ENCODE results near the gene CYSLTR1.
A peak's percentile ranks its signal among the peaks of the same experiment; 100 is the strongest.

The CYSLTR1 gene

DNA sequence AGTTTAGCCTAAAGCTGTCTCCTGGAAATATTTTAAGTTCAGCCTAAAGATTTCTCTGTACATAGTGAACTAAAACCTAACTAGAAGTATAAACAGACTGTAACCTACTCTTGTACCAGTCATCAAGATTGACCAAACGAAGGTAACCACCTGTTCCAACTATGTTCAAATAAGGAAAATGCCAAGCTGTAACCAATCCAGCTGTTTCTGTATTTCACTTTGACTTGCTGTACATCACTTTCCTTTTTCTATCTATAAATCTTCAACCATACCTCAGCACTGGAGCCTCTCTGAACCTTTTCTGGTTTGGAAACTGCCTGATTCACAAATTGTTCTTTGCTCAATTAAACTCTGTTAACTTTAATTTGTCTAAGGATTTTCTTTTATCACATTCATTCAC lies 3.1 kb upstream of the CYSLTR1 start:
- TF ChIP-seq, protein P1, sequence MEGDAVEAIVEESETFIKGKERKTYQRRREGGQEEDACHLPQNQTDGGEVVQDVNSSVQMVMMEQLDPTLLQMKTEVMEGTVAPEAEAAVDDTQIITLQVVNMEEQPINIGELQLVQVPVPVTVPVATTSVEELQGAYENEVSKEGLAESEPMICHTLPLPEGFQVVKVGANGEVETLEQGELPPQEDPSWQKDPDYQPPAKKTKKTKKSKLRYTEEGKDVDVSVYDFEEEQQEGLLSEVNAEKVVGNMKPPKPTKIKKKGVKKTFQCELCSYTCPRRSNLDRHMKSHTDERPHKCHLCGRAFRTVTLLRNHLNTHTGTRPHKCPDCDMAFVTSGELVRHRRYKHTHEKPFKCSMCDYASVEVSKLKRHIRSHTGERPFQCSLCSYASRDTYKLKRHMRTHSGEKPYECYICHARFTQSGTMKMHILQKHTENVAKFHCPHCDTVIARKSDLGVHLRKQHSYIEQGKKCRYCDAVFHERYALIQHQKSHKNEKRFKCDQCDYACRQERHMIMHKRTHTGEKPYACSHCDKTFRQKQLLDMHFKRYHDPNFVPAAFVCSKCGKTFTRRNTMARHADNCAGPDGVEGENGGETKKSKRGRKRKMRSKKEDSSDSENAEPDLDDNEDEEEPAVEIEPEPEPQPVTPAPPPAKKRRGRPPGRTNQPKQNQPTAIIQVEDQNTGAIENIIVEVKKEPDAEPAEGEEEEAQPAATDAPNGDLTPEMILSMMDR (conservative IDR thresholded peaks at IDR 0.05) = no peak
- no peak overlapping the region for H3K27ac ChIP-seq

DNA sequence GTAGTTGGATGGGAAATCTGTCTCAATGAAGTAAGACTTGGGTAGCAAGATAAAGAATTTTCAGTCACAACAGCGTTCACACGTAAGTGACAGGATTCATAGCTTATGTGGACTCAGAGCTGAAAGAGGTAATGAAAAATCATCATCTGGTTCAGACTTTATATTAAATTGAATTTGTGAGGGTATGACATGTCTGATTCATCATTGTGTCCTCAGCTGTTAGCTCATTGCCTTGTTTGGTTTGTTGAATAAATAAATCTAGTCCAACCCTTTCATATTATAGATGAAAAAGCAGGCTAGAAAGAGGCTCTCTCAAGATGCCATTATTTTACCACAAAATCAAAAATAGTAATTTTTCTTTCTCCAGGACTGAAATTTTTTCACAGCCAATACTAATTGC lies 2.7 kb upstream of the CYSLTR1 start:
- no peak overlapping the region for H3K27ac ChIP-seq
- TF ChIP-seq, protein P1 (conservative IDR thresholded peaks at IDR 0.05) = no peak

DNA sequence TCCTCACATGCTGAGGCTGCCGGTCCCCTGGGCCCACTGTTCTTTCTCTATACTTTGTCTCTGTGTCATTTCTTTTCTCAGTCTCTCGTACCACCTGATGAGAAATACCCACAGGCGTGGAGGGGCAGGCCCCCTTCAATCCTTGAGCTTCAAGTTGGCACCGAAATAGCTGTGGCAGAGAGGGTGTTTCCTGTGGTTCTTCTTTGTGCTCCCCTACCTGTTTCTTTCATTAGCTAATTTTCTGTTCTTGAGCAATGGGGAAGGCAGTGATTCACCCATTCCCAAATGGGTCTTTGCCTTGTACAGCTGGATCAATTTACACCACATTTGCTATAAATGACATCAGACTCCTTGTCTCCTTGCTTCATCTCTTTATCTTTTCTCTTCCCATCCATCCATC lies 2.1 kb upstream of the CYSLTR1 start:
- H3K27ac ChIP-seq = no peak overlapping the region
- TF ChIP-seq, protein P1 (conservative IDR thresholded peaks at IDR 0.05) = no peak

DNA sequence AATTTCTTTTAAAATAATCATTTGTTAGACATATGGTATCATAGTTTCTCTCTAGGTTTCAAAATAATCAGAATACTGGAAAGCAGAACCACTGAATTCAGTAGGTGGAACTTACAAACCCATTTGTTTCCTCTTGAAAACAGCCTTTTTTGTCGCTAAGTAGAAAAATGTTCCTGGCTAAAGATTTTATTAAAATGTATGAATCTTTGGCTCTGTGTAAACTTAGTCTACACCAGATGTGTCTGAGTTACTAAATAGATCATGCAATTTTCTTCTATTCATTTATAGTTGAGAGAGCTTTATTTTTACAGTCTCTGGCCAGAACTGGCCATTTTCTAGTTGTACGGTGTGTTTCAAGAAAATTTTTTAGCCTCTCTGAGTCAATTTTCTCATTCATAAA lies 1.0 kb downstream of the CYSLTR1 start:
- peak overlapping the region; percentile 38 for H3K27ac ChIP-seq
- TF ChIP-seq, protein P1 (conservative IDR thresholded peaks at IDR 0.05) = no peak

DNA sequence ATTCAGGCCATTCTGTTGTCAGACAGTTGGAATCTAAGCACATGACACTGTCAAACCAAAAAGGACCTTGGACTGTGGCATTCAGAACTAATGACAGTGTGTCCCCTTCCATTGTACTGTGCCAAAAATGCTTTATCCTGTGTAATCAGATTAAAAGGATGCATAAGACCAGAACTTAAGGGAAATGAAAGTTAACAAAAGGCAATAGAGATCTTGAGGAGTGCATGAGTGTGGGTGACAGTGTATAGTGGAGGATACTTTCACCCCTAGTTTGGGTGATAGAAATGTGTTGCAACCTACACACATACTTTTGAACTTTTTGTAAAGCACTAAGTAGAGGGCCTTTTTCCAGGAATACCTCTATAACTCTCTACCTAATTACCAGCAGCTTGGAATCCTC lies 4.5 kb downstream of the CYSLTR1 start:
- peak overlapping the region; percentile 80 for H3K27ac ChIP-seq
- TF ChIP-seq, protein P1 (conservative IDR thresholded peaks at IDR 0.05) = no peak

DNA sequence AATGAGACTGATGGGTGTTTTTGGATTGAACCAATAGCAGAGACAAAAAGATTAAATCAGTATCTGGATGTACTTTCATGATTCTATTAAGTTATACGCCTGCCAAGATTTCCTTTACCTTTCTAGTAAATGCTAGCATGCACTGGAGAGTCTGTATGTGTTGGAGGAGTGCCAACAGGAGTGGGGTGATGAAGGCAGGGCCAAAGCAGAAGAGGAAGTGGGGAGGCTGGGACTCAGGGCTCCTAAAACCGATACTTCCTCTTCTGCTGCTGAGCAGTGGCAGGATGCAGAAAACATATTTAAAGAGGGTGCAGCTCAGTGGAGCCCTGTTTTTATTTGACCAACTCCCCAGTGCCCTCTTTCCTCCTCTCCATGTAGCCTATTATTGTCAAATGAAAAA lies 5.6 kb downstream of the CYSLTR1 start:
- H3K27ac ChIP-seq = peak overlapping the region; percentile 80
- TF ChIP-seq, protein P1 (conservative IDR thresholded peaks at IDR 0.05) = no peak

DNA sequence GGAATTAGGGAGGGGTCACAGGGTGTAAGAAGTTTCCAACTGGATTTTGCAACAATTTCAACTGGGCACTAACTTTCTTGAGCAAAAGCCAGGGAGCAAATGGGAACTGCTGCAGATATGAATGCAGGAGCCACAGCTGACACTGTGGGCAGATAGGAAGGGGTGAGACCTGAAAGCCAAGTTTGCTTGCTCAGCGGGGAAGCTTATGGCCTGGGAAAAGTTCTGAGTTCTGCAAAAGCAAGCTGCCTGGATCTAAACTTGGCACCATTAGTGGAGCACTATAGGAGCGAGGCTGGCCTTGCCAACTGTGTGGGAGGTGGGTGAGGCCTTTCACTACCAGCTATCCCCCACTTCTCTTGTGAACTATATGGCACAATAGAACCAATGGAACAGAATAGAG lies 11.1 kb downstream of the CYSLTR1 start:
- no peak overlapping the region for H3K27ac ChIP-seq
- TF ChIP-seq, protein P1 (conservative IDR thresholded peaks at IDR 0.05) = no peak

DNA sequence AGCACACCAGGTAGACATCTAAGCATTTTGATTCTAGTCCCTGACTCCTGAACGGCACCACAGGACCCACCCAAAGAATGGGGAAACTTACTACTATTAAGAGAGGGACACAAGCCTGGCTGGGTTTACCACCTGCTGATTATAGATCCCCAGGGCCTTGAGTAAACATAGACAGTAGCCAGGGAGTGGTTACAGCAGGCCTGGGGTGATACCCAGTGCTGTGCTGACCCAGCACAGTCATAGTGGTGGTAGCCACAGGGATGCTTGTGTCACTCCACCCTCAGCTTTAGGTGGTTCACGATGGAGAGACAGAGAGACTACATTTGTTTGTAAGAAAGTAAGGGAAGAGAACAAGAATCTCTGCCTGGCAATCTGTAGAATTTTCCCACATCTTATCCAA lies 11.7 kb downstream of the CYSLTR1 start:
- H3K27ac ChIP-seq = no peak overlapping the region
- TF ChIP-seq, protein P1 (conservative IDR thresholded peaks at IDR 0.05) = no peak

All from VCaP (cell line).